ENCODE data around the gene ARHGAP33.
"Not testable (repeated sequence)": the region's sequence is repeated elsewhere in the genome, so short reads cannot be mapped to it uniquely, and the experiment has no call there.

Gene ARHGAP33

DNA sequence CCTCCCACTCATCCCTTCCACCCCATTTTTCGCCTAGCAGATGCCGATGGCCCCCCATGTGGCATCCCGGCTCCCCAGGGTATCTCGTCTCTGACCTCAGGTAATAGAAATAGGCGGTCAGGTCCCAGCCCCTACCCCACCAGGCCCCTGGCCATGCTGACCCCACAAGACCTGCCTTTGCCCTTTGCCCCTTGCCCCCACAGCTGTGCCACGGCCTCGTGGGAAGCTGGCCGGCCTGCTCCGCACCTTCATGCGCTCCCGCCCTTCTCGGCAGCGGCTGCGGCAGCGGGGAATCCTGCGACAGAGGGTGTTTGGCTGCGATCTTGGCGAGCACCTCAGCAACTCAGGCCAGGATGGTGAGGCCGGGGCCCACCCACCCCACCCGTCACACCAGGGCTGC is 5.4 kb downstream of the ARHGAP33 start:
- DNase-seq (ENCODE audit: low spot score): no peak

GRCh38 chr19:35781650-35782049 is 6.3 kb downstream of the ARHGAP33 start:
- DNase-seq (ENCODE audit: low spot score): no peak

- DNase-seq (ENCODE audit: low spot score): no peak
Measured at GRCh38 chr19:35782589-35782988, 7.2 kb downstream of the ARHGAP33 start.

- DNase-seq (ENCODE audit: low spot score): no peak
Measured at GRCh38 chr19:35783469-35784434, 8.4 kb downstream of the ARHGAP33 start.

GRCh38 chr19:35784503-35785338 is 9.4 kb downstream of the ARHGAP33 start:
- DNase-seq (ENCODE audit: low spot score): no peak

- DNase-seq (ENCODE audit: low spot score): no peak
Measured at GRCh38 chr19:35785339-35785627, 9.9 kb downstream of the ARHGAP33 start.

DNA sequence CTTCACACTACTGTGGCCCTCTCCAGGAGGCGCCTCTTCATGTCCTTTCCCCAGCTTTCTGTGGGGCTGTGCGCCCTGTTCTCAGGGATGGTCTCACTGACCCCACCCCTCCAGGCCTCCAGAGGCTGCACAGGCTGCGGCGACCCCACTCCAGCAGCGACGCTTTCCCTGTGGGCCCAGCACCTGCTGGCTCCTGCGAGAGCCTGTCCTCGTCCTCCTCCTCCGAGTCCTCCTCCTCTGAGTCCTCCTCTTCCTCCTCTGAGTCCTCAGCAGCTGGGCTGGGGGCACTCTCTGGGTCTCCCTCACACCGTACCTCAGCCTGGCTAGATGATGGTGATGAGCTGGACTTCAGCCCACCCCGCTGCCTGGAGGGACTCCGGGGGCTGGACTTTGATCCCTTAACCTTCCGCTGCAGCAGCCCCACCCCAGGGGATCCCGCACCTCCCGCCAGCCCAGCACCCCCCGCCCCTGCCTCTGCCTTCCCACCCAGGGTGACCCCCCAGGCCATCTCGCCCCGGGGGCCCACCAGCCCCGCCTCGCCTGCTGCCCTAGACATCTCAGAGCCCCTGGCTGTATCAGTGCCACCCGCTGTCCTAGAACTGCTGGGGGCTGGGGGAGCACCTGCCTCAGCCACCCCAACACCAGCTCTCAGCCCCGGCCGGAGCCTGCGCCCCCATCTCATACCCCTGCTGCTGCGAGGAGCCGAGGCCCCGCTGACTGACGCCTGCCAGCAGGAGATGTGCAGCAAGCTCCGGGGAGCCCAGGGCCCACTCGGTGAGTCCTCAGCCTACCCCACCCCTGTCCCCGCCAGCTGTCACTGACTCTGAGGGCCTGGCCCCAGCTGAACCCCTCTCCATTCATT is 11.2 kb downstream of the ARHGAP33 start:
- DNase-seq (ENCODE audit: low spot score): no peak

DNA sequence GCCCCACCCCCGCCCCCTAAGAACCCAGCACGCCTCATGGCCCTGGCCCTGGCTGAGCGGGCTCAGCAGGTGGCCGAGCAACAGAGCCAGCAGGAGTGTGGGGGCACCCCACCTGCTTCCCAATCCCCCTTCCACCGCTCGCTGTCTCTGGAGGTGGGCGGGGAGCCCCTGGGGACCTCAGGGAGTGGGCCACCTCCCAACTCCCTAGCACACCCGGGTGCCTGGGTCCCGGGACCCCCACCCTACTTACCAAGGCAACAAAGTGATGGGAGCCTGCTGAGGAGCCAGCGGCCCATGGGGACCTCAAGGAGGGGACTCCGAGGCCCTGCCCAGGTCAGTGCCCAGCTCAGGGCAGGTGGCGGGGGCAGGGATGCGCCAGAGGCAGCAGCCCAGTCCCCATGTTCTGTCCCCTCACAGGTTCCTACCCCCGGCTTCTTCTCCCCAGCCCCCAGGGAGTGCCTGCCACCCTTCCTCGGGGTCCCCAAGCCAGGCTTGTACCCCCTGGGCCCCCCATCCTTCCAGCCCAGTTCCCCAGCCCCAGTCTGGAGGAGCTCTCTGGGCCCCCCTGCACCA is 11.9 kb downstream of the ARHGAP33 start:
- no peak for DNase-seq (ENCODE audit: low spot score)

GRCh38 chr19:35788205-35788960 is 13.0 kb downstream of the ARHGAP33 start:
- DNase-seq (ENCODE audit: low spot score): no peak

DNA sequence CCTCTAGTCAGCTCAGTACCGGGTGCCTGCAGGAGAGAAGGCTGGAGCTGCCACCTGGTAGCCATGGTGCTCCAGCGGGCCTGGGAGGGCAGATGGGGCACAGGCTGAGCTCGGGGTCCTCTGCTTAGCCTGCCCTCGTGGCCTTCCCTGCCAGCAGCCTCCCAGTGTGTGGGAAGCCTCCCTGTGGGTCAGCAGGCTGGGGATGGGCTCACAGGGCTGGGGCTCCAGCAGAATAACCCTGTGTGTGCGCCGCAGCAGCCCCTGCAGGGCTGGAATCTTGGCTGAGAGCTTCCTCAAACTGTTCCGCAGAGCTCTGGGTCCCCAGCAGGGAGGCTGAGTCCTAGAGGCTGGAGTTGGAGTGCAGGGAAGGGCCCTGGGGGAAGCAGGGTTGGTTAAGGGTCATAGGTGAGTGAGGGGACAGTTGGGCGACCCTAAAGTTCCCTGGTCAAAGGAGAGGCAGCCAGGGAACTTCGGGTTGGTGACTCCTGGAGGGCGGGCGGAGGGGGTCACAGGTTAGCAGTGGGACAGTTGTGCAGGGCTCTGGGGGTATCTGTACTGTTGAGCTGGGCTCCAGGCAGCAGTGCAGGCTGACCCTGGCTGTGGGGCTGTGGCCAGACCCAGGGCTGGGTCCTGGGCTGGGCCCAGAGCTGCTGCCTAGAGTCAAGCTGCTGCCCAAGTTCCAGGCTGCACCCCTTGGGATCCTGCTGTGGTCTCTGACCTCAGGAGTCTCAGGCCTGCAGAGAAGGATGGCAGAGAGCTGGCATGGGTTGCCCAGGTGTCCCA is 14.0 kb downstream of the ARHGAP33 start:
- no peak for DNase-seq (ENCODE audit: low spot score)

DNA sequence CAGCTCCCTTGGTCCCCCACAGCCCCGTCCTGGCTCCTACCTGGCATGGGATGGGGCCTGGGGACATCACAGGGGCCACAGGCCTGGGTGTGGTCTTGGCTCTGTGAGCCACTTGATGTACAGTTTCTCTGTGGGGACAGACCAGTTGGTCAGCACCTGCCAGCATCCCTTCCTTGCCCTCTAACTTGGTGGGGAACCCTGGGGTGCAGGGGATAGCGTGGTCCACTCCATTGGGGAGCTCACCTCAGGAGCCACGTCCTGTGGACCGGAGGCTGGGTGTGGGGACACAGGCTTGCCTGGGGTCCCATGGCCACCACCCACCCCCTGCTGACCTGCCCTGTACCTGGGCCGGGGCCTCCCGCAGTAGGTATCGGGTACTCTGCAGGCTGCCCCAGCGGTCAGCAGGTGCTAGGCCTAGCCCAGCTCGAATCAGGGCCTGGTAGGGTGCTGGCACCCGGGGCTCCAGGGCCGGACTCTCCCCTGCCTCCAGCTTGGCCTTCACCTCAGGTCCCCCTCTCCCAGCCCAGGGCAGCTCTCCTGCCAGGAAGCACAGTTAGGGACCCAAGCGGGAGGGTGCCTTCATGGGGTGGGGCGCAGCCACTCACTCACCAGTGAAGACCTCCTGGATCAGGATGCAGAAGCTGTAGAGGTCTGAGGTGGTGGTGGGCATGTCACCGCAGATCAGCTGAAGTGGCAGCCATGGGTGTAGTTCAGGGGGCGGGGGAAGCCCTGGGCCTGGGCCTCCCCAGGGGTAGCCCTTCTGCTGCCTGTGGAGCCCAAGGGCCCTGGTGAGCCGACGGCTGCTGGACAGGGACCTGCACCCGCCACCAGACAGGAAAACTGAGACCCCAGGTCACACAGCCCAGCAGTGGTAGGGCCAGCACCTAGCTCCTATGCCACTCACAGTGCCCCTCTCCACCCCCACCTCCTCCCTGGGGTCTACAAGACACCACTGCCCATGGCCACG is 14.9 kb downstream of the ARHGAP33 start:
- no peak for DNase-seq (ENCODE audit: low spot score)

GRCh38 chr19:35790981-35791813 is 15.8 kb downstream of the ARHGAP33 start:
- peak; percentile 63 for DNase-seq (ENCODE audit: low spot score)

DNA sequence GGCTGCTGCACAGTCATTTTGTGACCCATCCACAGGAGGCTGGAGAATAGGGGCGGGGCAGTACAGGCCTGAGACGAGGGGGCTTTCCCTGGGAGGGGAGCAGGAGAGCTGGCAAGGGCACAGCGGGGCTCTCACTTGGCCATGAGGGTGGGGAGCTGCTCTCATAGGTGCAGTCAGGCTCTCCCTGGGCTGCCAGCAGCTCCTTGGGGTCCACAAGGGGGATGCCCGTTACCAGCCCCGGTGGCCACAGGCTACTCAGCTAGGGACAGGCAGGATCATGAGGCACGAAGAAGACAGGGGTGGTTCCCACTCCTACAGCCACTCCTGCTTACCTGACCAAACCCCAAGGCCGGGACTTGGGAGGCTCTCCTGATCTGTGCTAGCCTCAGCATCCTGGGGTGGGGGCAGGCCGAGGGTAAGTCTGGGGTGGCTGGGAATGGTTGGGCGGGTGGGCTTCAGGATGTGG is 16.5 kb downstream of the ARHGAP33 start:
- no peak for DNase-seq (ENCODE audit: low spot score)

DNA sequence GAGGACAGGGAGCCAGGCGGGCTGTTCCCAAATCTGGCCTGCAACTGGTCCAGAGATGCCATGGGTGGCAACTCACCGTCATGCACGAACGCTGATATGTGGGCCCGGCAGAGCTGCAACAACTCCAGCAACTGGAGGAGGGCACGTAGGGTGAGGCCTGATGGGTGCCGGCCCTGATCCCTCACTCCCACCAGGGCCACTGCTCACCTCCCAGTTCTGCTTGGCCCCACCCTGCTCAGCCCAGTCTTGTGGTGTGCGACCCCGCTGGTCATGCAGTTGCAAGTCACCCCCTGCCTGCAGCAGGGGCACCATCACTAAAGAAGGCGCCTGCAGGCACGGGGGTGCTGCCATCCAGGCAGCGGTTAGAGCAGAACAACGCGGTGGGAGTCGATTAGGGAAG is 16.9 kb downstream of the ARHGAP33 start:
- no peak for DNase-seq (ENCODE audit: low spot score)

- DNase-seq (ENCODE audit: low spot score): no peak
Measured at GRCh38 chr19:35792888-35793287, 17.5 kb downstream of the ARHGAP33 start.

DNA sequence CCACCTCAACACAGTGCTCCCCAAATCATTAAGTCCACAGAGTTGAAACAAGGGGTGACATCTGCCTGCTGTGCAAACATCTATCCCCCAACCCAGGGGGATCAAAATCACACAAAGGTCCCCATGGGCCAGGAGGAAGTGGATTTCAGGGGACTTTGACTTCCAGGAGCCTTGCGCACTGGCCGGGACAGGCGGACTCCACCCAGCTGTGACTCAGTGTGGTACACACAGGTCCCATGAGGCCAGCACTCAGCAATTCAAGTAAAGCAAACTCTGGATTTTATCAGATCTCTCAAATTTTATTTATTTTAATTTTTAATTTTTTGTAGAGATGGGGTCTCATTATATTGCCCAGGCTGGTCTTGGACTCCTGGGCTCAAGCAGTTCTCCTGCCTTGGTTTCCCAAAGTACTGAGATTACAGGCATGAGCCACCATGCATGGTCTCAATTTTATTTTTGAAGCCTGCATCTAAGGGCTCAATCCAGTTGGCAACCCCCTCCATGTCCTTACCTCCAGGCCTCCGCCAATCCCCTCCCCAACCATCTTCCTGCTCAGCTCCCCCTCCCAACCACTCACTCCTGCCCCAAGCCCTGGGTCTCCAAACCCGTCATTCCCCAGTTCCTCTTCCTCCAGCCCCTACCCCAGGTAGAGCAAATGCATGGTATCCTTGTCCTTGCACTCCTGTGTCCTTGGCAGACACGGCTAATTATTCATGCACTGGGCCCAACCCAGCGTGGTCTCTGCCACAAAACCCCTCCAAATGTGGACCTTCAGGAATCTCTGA is 18.2 kb downstream of the ARHGAP33 start:
- DNase-seq (ENCODE audit: low spot score): no peak

GRCh38 chr19:35795564-35795963 is 20.2 kb downstream of the ARHGAP33 start:
- DNase-seq (ENCODE audit: low spot score): not testable (repeated sequence)
